ENCODE measurements around the gene VLDLR. TPM values are rescaled to one million over a fixed set of nuclear protein-coding genes. Genes with fewer than 3 reads are reported as not detected.

VLDLR gene
- total and polyA plus RNA-seq, 2 of the 8 experiments (the other 6 are each of a cell fraction or from before 2014, with no cell fraction given): 24.2 to 49.1 TPM

GRCh38 chr9:2597483-2597882 lies 24.1 kb upstream of the VLDLR start:
- no peak for FAIRE-seq

More at GRCh38 chr9:2597483-2597882, 24.1 kb upstream of the VLDLR start:
- Histone ChIP-seq H3K4me3 (ENCODE audit: extremely low read depth in 1 of 4, insufficient read depth in 2 of 4, low read depth in 3 of 4, low read length in 4 of 4) (no peak overlapping the region), H3K27me3 (replicated peaks in 1 of 4; ENCODE audit: control insufficient read depth in 3 of 4, extremely low read depth in 1 of 4, insufficient read depth in 3 of 4, low read length in 3 of 4) (no peaks in the 10 kb centered on the region), H3K9me3 (ENCODE audit: insufficient read depth in 2 of 2, low read depth in 1 of 2, low read length in 1 of 2) (peaks cover 12 to 15% of the 10 kb centered on the region in 2 experiments; a peak in 2 of 4 replicates), H2BK12ac (ENCODE audit: low read depth, low read length) (no peak overlapping the region), H3K14ac (ENCODE audit: insufficient read length) (no peak overlapping the region), H2AFZ (ENCODE audit: low read length) (no peak overlapping the region), H4K20me1 (replicated peaks in 1 of 2; ENCODE audit: control insufficient read depth in 1 of 2, insufficient read depth in 2 of 2, low read length in 2 of 2) (no peaks in the 10 kb centered on the region), H3K27ac (ENCODE audit: low read depth, low read length) (no peak overlapping the region), H2BK20ac (ENCODE audit: low read length) (no peak overlapping the region), H2AK5ac (ENCODE audit: low read depth, low read length) (no peak overlapping the region), H3K79me2 (ENCODE audit: control insufficient read depth in 1 of 2, insufficient read depth in 2 of 2, low read length in 2 of 2) (no peaks in the 10 kb centered on the region), H2BK15ac (ENCODE audit: low read length) (no peak overlapping the region), H3K56ac (replicated peaks; ENCODE audit: insufficient read length, low read depth, low read length) (no peak overlapping the region), H3K23me2 (ENCODE audit: low read depth, low read length) (no peaks in the 10 kb centered on the region), H4K91ac (replicated peaks; ENCODE audit: insufficient read length, low read length) (no peak overlapping the region), H3K9ac (replicated peaks in 1 of 4; ENCODE audit: extremely low read depth in 1 of 4, low read depth in 3 of 4, low read length in 3 of 4) (no peak overlapping the region), H3K4me1 (replicated peaks in 1 of 4; ENCODE audit: control insufficient read depth in 3 of 4, insufficient read depth in 4 of 4, low read length in 3 of 4) (no peaks in the 10 kb centered on the region), H3K4ac (replicated peaks; ENCODE audit: insufficient read length, low read depth, low read length) (no peak overlapping the region), H3K18ac (ENCODE audit: extremely low read depth, low read length) (no peak overlapping the region), H3K4me2 (ENCODE audit: insufficient read depth in 1 of 2, low read depth in 2 of 2, low read length in 2 of 2) (no peak overlapping the region), H4K8ac (ENCODE audit: extremely low read depth, insufficient read depth, low read length) (no peak overlapping the region), H3K36me3 (ENCODE audit: control insufficient read depth in 2 of 4, insufficient read depth in 4 of 4, low read length in 3 of 4) (peaks cover 0 to 13% (median 0%) of the 10 kb centered on the region in 4 experiments; a peak in 1 of 8 replicates), H4K5ac (ENCODE audit: insufficient read length, low read depth, low read length) (no peak overlapping the region), H2BK5ac (ENCODE audit: low read depth, low read length) (no peak overlapping the region), H3K79me1 (ENCODE audit: low read depth, low read length) (no peaks in the 10 kb centered on the region; the same call in 1 of the 2 replicates), H3K23ac (ENCODE audit: insufficient read length) (no peak overlapping the region), H2BK120ac (replicated peaks; ENCODE audit: low read depth, low read length) (no peak overlapping the region)
- WGBS, 2 experiments (ENCODE audit: extremely low coverage in 1 of 2, insufficient coverage in 1 of 2, insufficient read length in 1 of 2, insufficient replicate concordance in 2 of 2, low coverage in 1 of 2, low lambda C conversion rate in 2 of 2, missing lambda C conversion rate in 1 of 2): 93% methylated on average over 1 of the region's 1 CpG; no CpG with 5 or more reads in 1 of the 2 experiments
- ChIA-PET CTCF (ENCODE audit: partially characterized antibody) (no interaction called here), POLR2A (ENCODE audit: partially characterized antibody) (interaction anchor here (1.0 to 1.5 kb wide), 2 partner anchors 9 to 61 kb away, joined by 3 to 4 read pairs; no protein-coding TSS in a partner anchor)
- no peak for DNase-seq (ENCODE audit: low read depth in 1 of 2, low spot score in 2 of 2)
- no peak for TF ChIP-seq RAD21 (IDR thresholded peaks at IDR 0.05 in 1 of 2, conservative IDR thresholded peaks at IDR 0.05 in 1 of 2; ENCODE audit: low read depth in 2 of 2, low read length in 2 of 2)
- no peak for TF ChIP-seq KDM5A (IDR thresholded peaks at IDR 0.05; ENCODE audit: low read length)
- no peak for TF ChIP-seq CTBP2 (IDR thresholded peaks at IDR 0.05; ENCODE audit: borderline replicate concordance, insufficient read depth, insufficient read length, low read length)
- no peak for TF ChIP-seq SAP30 (IDR thresholded peaks at IDR 0.05; ENCODE audit: insufficient read depth, insufficient replicate concordance, low read length)
- no peak for TF ChIP-seq SUZ12 (IDR thresholded peaks at IDR 0.05; ENCODE audit: low read length)
- TF ChIP-seq EZH2 (IDR thresholded peaks at IDR 0.05; ENCODE audit: low read depth, low read length, severe bottlenecking): no peak
- no peak for TF ChIP-seq NRF1 (IDR thresholded peaks at IDR 0.05; ENCODE audit: low read depth, low read length)
- TF ChIP-seq JUND (IDR thresholded peaks at IDR 0.05; ENCODE audit: low read length): no peak
- TF ChIP-seq BRCA1 (IDR thresholded peaks at IDR 0.05; ENCODE audit: low read depth, low read length): no peak
